Measurements from ENCODE around the gene SMCP.

SMCP gene

GRCh38 chr1:152886758-152887409 lies 8.8 kb downstream of the SMCP start:
- Histone ChIP-seq H3F3A (ENCODE audit: insufficient read depth, low read length) (no peaks in the 10 kb centered on the region), H4K20me1 (ENCODE audit: insufficient read depth, low read length) (no peaks in the 10 kb centered on the region), H3K9ac (ENCODE audit: low read length) (no peak overlapping the region), H3K4me2 (ENCODE audit: low read depth, low read length) (no peak overlapping the region), H3K79me2 (ENCODE audit: low read length) (no peaks in the 10 kb centered on the region), H2AFZ (ENCODE audit: low read length) (no peak overlapping the region), H3K9me2 (replicated peaks; ENCODE audit: insufficient read depth, low read length) (no peaks in the 10 kb centered on the region), H3K9me3 (replicated peaks; ENCODE audit: insufficient read depth, low read length) (no peaks in the 10 kb centered on the region), H3K27ac (ENCODE audit: low read length) (no peak overlapping the region), H3K4me3 (ENCODE audit: low read length) (no peak overlapping the region), H3K4me1 (ENCODE audit: low read length) (no peaks in the 10 kb centered on the region), H3K27me3 (replicated peaks; ENCODE audit: insufficient read depth, low read length) (no peaks in the 10 kb centered on the region), H3K36me3 (replicated peaks; ENCODE audit: insufficient read depth, low read length) (no peaks in the 10 kb centered on the region)
- no peak for DNase-seq
- TF ChIP-seq EZH2phosphoT487 (IDR thresholded peaks at IDR 0.05; ENCODE audit: low read length): no peak
- no peak for TF ChIP-seq EZH2 (optimal IDR thresholded peaks at IDR 0.05; ENCODE audit: low read depth, low read length)

- Histone ChIP-seq H3K9me3 (replicated peaks; ENCODE audit: insufficient read depth, low read length) (no peaks in the 10 kb centered on the region), H3F3A (ENCODE audit: insufficient read depth, low read length) (no peaks in the 10 kb centered on the region), H3K9me2 (replicated peaks; ENCODE audit: insufficient read depth, low read length) (no peaks in the 10 kb centered on the region), H3K4me1 (ENCODE audit: low read length) (no peaks in the 10 kb centered on the region), H3K79me2 (ENCODE audit: low read length) (no peaks in the 10 kb centered on the region), H3K4me3 (ENCODE audit: low read length) (no peak overlapping the region), H4K20me1 (ENCODE audit: insufficient read depth, low read length) (no peaks in the 10 kb centered on the region), H3K36me3 (replicated peaks; ENCODE audit: insufficient read depth, low read length) (no peaks in the 10 kb centered on the region), H3K9ac (ENCODE audit: low read length) (no peak overlapping the region), H2AFZ (ENCODE audit: low read length) (no peak overlapping the region), H3K4me2 (ENCODE audit: low read depth, low read length) (no peak overlapping the region), H3K27ac (ENCODE audit: low read length) (no peak overlapping the region), H3K27me3 (replicated peaks; ENCODE audit: insufficient read depth, low read length) (no peaks in the 10 kb centered on the region)
- DNase-seq: no peak
- TF ChIP-seq EZH2 (optimal IDR thresholded peaks at IDR 0.05; ENCODE audit: low read depth, low read length) (no peak), CTCF (IDR thresholded peaks at IDR 0.05; ENCODE audit: low read length) (no peak), EZH2phosphoT487 (IDR thresholded peaks at IDR 0.05; ENCODE audit: low read length) (no peak)
These were observed 10.0 kb downstream of the SMCP start for GRCh38 chr1:152888126-152888525.

- no peaks in the 10 kb centered on the region for H3K4me1 ChIP-seq (ENCODE audit: low read length)
- H2AFZ ChIP-seq (ENCODE audit: low read length): no peak overlapping the region
- no peak for TF ChIP-seq EZH2phosphoT487 (IDR thresholded peaks at IDR 0.05; ENCODE audit: low read length)
- TF ChIP-seq CTCF (IDR thresholded peaks at IDR 0.05; ENCODE audit: low read length): no peak
- TF ChIP-seq EZH2 (optimal IDR thresholded peaks at IDR 0.05; ENCODE audit: low read depth, low read length): no peak
- H4K20me1 ChIP-seq (ENCODE audit: insufficient read depth, low read length): no peaks in the 10 kb centered on the region
- no peak overlapping the region for H3K9ac ChIP-seq (ENCODE audit: low read length)
- H3K36me3 ChIP-seq (replicated peaks; ENCODE audit: insufficient read depth, low read length): no peaks in the 10 kb centered on the region
- no peak for DNase-seq
- no peaks in the 10 kb centered on the region for H3K9me3 ChIP-seq (replicated peaks; ENCODE audit: insufficient read depth, low read length)
- H3K4me2 ChIP-seq (ENCODE audit: low read depth, low read length): no peak overlapping the region
- H3K27ac ChIP-seq (ENCODE audit: low read length): no peak overlapping the region
- H3K27me3 ChIP-seq (replicated peaks; ENCODE audit: insufficient read depth, low read length): no peaks in the 10 kb centered on the region
- no peaks in the 10 kb centered on the region for H3K79me2 ChIP-seq (ENCODE audit: low read length)
- no peaks in the 10 kb centered on the region for H3K9me2 ChIP-seq (replicated peaks; ENCODE audit: insufficient read depth, low read length)
- H3F3A ChIP-seq (ENCODE audit: insufficient read depth, low read length): no peaks in the 10 kb centered on the region
- no peak overlapping the region for H3K4me3 ChIP-seq (ENCODE audit: low read length)
These were observed 20.9 kb downstream of the SMCP start for GRCh38 chr1:152899027-152899426.

- H3K36me3 ChIP-seq (replicated peaks; ENCODE audit: insufficient read depth, low read length): no peaks in the 10 kb centered on the region
- H3K9ac ChIP-seq (ENCODE audit: low read length): no peak overlapping the region
- TF ChIP-seq EZH2 (optimal IDR thresholded peaks at IDR 0.05; ENCODE audit: low read depth, low read length) (no peak), EZH2phosphoT487 (IDR thresholded peaks at IDR 0.05; ENCODE audit: low read length) (no peak), CTCF (IDR thresholded peaks at IDR 0.05; ENCODE audit: low read length) (no peak)
- no peaks in the 10 kb centered on the region for H3K27me3 ChIP-seq (replicated peaks; ENCODE audit: insufficient read depth, low read length)
- H3K4me3 ChIP-seq (ENCODE audit: low read length): no peak overlapping the region
- no peak overlapping the region for H2AFZ ChIP-seq (ENCODE audit: low read length)
- H3K9me2 ChIP-seq (replicated peaks; ENCODE audit: insufficient read depth, low read length): no peaks in the 10 kb centered on the region
- no peak for DNase-seq
- H3K9me3 ChIP-seq (replicated peaks; ENCODE audit: insufficient read depth, low read length): no peaks in the 10 kb centered on the region
- H3F3A ChIP-seq (ENCODE audit: insufficient read depth, low read length): no peaks in the 10 kb centered on the region
- H3K4me1 ChIP-seq (ENCODE audit: low read length): no peaks in the 10 kb centered on the region
- H3K4me2 ChIP-seq (ENCODE audit: low read depth, low read length): no peak overlapping the region
- no peaks in the 10 kb centered on the region for H4K20me1 ChIP-seq (ENCODE audit: insufficient read depth, low read length)
- H3K27ac ChIP-seq (ENCODE audit: low read length): no peak overlapping the region
- no peaks in the 10 kb centered on the region for H3K79me2 ChIP-seq (ENCODE audit: low read length)
These were observed 21.8 kb downstream of the SMCP start for GRCh38 chr1:152899883-152900282.
